Lower leg skin (tissue), 4 donors: ENCODE results near the gene SIRT2. TPM values are rescaled to one million over a fixed set of nuclear protein-coding genes. Genes with fewer than 3 reads are reported as not detected.

Experiments
- DNase-seq, 2 donors: peaks; one replicate each; pipeline ENCODE4 v3.0.0-alpha.2; 2019; ENCODE audit warnings: low spot score in 2 of 2
- H3K4me3 ChIP-seq: fragments of 200-600 bp; sonication (generic); 2 replicates; pipeline ENCODE4 v1.5.1; 2017; ENCODE audit warnings: mild to moderate bottlenecking, low read depth; ENCODE audit not compliant: poor library complexity, severe bottlenecking
- CTCF ChIP-seq, 3 donors: fragments of 450-650 bp; IDR thresholded peaks; one replicate each; pipeline ENCODE4 v1.5.1; 2016; ENCODE audit warnings: antibody characterized with exemption in 3 of 3, mild to moderate bottlenecking in 3 of 3, moderate library complexity in 2 of 3
- POLR2A ChIP-seq, 2 donors: fragments of 450-650 bp; IDR thresholded peaks; one replicate each; pipeline ENCODE4 v1.6.1; 2016 to 2017; ENCODE audit warnings: antibody characterized with exemption in 2 of 2, mild to moderate bottlenecking in 1 of 2, moderate library complexity in 1 of 2
- WGBS, 2 donors: methylation state at CpG; one replicate each; pipeline ENCODE4 v1.1.5; 2018; 5-methylcytosine and 5-hydroxymethylcytosine counted together
- intact Hi-C: fragments of 100-400 bp; cut with DNase I; formaldehyde crosslinking; loops from one replicate; pipeline ENCODE4 v1.15.0; 2023; ENCODE audit warnings: low total_unique reads
- total RNA-seq, 4 donors: library from RNA; depleted of rRNA; stranded (reverse); fragments of >200 nt; gene quantifications; one replicate each; pipeline ENCODE4 v1.1.0, GENCODE V29; 2016

SIRT2 gene
- total RNA-seq, 4 donors from 2014 or later, result 84.6 to 119 (median 101) TPM

- intact Hi-C loops, result no loop called here
- no peak overlapping the region for H3K4me3 ChIP-seq
- DNase-seq, result no peak
- TF ChIP-seq CTCF (IDR thresholded peaks at IDR 0.05) (no peak), POLR2A (IDR thresholded peaks at IDR 0.05) (no peak)
- WGBS, 2 donors, result 89% methylated on average over 17 of the region's 17 CpGs
Observed at GRCh38 chr19:38842439-38843174, 56.8 kb downstream of the SIRT2 start.

GRCh38 chr19:38841787-38842438 is 57.5 kb downstream of the SIRT2 start:
- no peak overlapping the region for H3K4me3 ChIP-seq
- intact Hi-C loops, result no loop called here
- DNase-seq, result no peak
- TF ChIP-seq POLR2A (IDR thresholded peaks at IDR 0.05), result no peak
- no peak for TF ChIP-seq CTCF (IDR thresholded peaks at IDR 0.05)
- WGBS, 2 donors, result 92 to 93% methylated on average over 19 of the region's 19 CpGs

GRCh38 chr19:38841180-38841766 is 58.1 kb downstream of the SIRT2 start:
- no peak for DNase-seq
- 87 to 91% methylated on average over 12 of the region's 12 CpGs for WGBS, 2 donors
- H3K4me3 ChIP-seq, result no peak overlapping the region
- intact Hi-C loops, result no loop called here
- TF ChIP-seq CTCF (IDR thresholded peaks at IDR 0.05), result no peak
- no peak for TF ChIP-seq POLR2A (IDR thresholded peaks at IDR 0.05)

GRCh38 chr19:38840583-38840968 is 58.8 kb downstream of the SIRT2 start:
- WGBS, 2 donors, result 80 to 81% methylated on average over 5 of the region's 5 CpGs
- no peak overlapping the region for H3K4me3 ChIP-seq
- intact Hi-C loops, result no loop called here
- TF ChIP-seq POLR2A (IDR thresholded peaks at IDR 0.05), result no peak
- no peak for TF ChIP-seq CTCF (IDR thresholded peaks at IDR 0.05)
- no peak for DNase-seq

GRCh38 chr19:38839816-38840582 is 59.4 kb downstream of the SIRT2 start:
- no peak for DNase-seq
- H3K4me3 ChIP-seq, result no peak overlapping the region
- intact Hi-C loops, result loop anchor here (10.0 kb wide), 1 partner anchor 205 kb away; no protein-coding TSS in a partner anchor
- no peak for TF ChIP-seq CTCF (IDR thresholded peaks at IDR 0.05)
- no peak for TF ChIP-seq POLR2A (IDR thresholded peaks at IDR 0.05)
- 68 to 73% methylated on average over 25 to 28 of the region's 28 CpGs for WGBS, 2 donors
